HG03565 (cell line): ENCODE data around the gene FTSJ1.
A peak's percentile ranks its signal among the peaks of the same experiment; 100 is the strongest.
"Not testable (repeated sequence)": the region's sequence is repeated elsewhere in the genome, so short reads cannot be mapped to it uniquely, and the experiment has no call there.

Experiments
- ATAC-seq: cut with Tn5 transposase; IDR thresholded peaks from one replicate; pipeline ENCODE4 v1.9.1; 2021; ENCODE audit warnings: mild to moderate bottlenecking, moderate library complexity; ENCODE audit not compliant: unreplicated experiment

FTSJ1 gene, protein sequence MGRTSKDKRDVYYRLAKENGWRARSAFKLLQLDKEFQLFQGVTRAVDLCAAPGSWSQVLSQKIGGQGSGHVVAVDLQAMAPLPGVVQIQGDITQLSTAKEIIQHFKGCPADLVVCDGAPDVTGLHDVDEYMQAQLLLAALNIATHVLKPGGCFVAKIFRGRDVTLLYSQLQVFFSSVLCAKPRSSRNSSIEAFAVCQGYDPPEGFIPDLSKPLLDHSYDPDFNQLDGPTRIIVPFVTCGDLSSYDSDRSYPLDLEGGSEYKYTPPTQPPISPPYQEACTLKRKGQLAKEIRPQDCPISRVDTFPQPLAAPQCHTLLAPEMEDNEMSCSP

DNA sequence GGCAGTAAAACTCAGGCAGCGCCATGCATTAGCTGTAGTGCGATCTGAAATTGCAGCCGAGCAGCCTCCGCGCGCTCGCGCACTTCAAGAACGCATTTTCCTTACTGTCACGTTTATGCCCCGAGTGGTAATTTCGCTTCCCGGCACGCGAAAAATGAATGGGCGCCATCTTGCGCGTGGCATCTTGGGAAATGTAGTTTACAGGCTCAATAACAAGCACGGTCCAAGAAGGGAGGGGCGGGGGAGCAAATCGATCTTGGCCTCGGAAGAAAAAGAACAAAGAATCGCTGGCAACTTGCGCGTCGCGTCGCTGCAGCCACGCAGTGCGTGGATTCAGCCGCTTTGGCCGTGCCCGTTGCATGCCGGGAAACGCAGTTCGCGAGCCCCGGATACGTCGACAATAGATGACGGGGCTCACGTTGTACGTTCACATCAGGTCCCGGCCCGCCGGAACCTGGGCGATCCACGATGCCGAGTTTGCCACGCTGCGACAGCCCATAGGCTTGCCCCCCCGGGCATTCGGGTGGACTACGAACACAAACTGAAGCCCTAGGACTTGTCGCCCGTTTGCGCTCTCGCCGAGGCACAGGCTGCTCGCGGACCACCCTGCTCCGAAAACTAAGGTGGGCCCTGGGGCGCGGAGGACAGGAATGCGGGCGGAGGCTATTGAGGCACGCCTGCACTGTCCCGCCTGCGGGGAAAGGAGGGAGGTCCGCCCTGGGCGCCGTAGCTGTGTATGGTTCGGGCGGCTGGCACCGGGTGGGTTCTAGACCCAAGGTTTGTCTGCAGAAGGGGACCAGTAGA is at the start of gene FTSJ1:
FTSJ1 (plus strand) TSS at position 426 of the 804 bp plus-strand sequence. CDS start 1,849 bp downstream, outside the sequence.
- ATAC-seq = peak; percentile 88

DNA sequence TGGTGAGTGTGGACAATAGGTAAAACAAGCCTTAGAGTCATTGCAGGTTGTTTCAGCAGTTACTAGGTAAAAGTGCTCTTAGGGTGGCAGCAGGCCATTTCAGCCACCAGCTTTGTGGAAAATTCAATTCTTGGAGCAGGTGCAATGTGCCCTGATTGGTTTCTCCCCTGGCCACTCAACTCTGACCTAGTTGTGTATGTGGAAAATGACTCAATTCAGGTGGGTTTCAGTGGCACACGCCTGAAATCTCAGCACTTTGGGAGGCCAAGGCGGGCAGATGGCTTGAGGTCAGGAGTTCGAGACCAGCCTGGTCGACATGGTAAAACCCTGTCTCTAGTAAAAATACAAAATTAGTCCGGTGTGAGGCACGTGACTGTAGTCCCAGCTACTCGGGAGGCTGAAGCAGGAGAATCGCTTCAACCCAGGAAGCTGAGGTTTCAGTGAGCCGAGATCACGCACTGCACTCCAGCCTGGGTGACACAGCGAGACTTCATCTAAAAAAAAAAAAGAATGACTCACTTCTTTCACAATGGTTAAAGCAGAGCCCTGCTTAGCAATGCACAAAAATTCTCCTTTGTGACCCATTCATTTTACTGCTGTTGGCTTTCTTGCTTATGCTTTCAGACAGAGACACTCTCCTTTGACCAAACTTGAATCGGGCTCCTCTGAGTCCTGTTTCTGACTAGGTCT is 48.8 kb upstream of the FTSJ1 start:
- ATAC-seq = not testable (repeated sequence)

DNA sequence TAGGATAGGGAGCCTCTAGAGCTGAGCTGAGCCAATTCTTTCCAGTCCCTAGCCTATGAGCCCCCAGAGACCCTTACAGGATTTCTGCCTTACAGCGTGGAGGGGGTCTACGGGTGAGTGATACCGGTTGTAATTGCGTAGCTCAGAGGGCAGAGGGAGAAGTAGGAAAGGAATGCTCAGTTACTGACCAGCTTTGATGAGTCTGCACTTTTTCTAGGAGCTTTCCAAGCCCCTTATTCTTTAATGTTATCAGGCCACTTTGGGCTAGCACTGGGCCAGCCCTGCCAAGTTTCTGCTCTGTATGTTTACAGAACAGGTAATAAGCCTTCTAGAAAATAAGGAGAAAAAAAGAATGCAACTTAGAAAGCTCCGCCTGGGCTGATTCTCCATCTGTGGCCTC is 46.4 kb upstream of the FTSJ1 start:
- ATAC-seq = not testable (repeated sequence)

DNA sequence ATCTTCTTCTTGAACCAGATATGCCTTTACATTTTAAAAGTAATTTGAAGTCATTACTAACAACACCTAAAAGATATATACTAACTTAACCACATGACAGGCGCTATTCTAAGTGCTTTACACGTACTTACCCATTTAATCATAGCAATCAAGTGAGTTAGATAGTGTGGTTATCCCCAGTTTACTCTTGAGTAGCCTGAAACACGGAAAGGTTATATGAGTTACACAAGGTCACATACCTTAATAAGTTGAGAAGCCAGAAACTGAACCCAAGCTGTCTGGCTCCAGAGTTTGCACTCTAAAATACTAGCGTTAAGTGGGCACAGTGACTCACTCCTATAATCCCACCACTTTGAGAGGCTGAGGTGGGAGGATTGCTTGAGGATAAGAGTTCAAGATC is 45.8 kb upstream of the FTSJ1 start:
- not testable (repeated sequence) for ATAC-seq

DNA sequence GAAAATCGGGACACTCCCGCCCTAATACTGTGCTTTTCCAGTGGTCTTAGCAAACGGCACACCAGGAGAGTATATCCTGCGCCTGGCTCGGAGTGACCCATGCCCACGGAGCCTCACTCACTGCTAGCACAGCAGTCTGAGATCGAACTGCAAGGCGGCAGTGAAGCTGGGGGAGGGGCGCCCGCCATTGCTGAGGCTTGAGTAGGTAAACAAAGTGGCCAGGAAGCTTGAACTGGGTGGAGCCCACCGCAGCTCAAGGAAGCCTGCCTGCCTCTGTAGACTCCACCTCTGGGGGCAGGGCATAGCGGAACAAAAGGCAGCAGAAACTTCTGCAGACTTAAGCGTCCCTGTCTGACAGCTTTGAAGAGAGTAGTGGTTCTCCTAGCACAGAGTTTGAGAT is 42.3 kb upstream of the FTSJ1 start:
- ATAC-seq = not testable (repeated sequence)

DNA sequence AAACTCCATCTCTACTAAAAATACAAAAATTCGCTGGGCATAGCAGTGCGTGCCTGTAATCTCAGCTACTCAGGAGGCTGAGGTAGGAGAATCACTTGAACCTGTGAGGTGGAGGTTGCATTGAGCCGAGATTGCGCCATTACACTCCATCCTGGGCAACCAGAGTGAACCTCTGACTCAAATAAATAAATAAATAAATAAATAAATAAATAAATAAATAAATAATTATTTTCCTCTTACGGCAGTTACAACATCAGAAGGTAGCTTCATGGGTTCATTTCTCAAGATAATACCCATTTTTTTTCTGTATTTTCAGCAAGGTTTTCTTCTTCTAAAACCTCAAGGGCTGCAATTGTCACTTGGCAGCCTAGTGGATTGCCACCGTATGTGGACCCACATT is 28.8 kb upstream of the FTSJ1 start:
- ATAC-seq = not testable (repeated sequence)

DNA sequence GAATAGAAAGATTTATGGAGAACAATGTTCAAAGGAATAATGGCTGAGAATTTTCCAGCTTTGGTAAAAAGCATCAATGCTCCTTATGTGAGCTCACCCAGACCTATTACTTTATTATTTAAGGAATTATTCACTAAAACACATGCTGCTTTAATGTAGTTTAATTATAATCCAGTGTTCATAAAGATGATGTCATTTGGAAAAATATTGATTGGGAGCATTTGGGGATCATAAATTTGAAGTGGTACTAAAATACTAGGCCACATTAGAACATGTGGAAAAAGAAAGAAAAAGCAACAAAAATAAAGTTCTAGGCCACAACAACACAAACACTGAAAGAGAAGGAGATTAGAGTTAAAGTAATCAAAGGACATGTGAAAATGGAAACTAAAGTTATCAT is 25.9 kb upstream of the FTSJ1 start:
- no peak for ATAC-seq

DNA sequence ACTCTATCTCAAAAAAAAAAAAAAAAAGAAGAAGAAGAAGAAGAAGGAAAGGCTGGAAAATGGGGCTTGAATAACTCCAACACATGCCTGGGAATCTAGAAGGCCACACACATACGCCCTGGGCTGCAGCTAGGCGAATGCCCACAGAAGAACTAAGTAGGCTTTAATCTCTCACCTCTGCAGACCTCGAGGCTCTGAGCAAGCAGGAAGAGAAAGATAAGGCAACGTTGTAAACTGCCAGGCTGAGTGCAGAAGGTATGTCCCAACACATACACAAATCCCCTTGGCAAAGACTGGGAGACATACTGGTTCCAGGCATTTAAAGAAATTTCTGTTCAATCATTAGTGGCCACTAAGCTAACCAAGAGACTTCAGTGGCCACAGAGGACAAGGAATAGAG is 24.3 kb upstream of the FTSJ1 start:
- no peak for ATAC-seq

DNA sequence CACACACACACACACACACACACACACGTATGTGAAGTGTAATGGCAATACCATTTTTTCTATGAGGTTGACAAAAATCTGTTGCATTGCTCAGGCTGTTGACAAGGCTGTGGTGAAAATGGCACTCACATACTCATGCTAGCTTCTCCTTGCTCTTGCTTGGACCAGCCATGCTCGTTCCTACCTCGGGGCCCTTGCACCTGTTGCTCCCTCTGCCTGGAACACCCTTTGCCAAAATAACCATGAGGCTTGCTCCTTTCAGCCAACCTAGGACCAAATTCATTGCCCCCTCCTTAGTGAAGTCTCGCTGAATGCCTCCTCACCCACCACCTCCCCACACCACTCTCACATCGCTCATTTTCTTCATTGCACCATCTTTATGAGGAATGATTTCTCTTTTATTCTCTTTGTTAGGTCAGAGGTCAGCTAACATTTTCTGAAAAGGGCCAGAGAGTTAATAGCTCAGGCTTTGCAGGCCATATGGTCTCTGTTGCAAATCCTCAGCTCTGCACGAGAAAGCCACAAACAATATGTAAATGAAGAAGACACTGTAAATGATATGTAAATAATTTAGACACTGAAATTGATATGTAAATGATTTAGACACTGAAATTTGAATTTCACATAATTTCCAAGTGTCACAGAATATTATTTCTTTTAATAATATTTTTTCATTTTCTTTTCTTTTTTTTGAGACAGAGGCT is 19.2 kb upstream of the FTSJ1 start:
- ATAC-seq = no peak

DNA sequence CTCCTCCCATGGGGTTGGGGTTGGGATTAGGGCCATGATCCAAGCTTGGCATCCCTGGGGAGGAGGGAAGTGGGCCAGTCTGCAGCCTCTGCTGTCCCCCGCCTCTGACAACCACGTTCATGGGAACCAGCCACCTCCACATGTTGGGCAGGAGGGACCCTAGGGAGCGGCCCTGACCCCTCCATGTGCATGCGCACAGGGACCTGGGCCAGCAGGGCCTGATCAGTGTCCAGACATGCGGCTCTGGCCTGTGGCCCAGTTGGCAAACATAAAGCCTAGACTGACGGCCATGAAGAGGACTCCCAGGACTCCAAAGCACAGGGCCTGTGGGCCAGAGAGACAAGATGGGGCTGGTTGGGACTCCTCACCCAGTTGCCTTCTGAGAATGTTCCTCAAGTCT is 17.3 kb upstream of the FTSJ1 start:
- ATAC-seq = no peak

DNA sequence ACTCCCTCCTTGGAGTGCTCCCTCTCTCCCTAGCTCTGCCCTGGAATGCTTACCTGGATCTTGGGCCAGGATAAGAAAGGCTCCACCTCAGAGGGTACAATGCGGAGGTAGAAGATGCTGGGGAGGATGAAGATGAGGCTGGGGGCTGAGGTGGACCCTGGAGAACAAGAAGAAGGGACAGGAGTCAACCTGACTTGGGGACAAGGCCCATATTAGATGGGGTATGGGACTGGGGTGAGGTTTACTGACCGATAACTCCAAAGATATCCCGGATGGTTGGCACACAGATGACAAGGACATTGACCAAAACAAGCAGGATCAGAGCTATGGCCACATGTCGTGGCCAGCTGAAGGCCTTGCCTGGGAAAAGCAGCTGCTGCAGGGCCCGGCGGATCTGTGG is 16.5 kb upstream of the FTSJ1 start:
- no peak for ATAC-seq

DNA sequence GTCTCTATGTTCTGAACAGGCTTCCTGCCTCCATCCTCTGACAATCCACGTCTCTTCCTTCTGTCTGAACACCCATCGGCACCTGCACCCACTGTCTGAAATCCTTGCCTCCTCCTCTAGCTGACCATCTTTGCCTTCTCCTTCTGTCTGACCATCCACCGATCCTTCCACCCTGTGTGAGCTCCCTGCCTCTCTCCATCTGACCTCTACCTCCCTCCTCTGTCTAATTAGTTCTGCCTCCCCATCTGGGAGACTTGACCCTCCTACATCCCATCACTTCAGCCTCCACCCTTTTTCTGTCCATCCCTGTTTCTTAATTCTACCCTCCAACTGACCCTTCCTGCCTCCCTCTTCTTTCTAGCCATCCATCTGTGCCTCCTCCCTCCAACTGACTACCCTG is 16.0 kb upstream of the FTSJ1 start:
- ATAC-seq = no peak

DNA sequence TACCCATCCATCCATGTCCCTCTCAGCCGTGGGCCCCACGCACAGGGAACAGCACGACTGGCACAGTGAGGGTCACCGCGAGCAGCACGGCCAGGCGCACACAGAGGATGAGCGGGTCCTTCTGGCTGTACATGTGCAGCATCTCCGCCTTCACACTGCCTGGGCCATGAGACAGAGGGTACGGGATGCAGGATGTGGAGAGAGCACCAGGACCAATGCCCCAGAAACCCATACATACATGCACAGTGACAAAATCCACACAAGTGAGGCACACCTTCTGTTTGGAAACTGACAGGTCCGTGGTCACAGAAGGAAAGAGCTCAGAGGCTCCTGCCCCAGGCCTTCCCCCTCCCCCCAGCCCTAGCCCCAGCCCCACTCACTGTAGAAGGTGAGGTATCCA is 15.4 kb upstream of the FTSJ1 start:
- no peak for ATAC-seq

DNA sequence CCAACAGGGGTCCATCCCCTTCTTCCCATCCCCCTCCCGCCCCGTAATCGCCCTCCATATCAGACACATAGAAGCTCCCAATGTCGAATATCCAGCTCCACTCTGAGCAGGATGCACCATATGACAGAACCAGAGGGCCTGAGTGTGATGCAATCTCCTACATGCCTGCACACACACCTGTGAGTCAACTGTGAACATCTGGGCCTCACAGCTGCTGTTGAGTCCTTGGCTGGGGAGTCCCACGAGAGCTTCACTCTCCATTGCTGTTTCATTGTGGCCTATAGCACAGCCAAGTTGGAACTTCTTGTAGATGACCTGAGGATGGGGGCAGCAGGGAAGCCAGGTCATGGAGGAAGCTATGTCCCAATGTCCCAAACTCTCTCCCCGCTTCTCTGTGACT is 14.2 kb upstream of the FTSJ1 start:
- ATAC-seq = no peak

DNA sequence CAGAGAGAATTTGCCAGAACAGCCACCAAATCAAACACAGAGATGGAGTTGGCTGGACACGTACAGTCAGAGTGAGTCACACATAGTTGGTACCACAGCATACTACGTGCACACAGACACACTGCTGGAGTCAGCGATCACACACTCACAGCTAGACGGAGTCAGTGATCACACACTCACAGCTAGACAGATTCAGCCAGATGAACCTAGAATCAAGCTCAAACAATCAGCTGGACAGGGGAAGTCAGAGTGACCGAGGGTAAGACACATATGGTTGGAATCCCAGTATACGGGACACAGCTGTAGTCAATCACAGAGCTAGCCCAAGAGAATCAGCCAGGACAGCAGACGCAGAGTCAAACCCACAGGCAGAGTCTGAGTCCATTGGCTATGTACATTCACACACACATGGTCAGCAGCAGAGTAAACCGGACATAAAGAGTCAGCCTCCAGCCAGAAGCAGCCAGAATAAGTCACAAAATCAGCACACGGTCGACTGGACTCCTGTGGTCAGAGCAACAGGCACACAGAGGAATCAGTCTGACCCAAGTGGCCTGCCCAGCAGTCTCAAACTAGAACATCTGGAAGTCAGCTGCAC is 10.6 kb upstream of the FTSJ1 start:
- no peak for ATAC-seq

DNA sequence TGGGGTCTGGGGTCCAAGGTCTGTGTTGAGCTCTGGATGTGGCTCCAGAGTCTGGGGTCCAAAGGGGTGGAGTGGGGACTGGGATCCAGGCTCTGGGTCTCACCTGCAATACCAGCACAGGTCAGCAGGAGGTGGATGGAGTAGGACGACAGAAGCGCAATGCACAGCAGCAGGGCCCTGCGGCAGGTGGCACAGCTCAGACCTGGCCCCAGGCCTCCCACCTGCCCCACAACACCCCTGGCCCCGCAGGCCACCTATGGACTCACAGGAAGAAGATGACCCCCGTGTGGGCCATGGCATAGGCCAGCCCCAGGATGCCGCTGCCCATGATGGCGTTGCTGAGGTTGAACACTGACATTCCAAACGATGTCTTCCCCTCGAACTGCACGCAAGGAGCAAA is 9.3 kb upstream of the FTSJ1 start:
- no peak for ATAC-seq

DNA sequence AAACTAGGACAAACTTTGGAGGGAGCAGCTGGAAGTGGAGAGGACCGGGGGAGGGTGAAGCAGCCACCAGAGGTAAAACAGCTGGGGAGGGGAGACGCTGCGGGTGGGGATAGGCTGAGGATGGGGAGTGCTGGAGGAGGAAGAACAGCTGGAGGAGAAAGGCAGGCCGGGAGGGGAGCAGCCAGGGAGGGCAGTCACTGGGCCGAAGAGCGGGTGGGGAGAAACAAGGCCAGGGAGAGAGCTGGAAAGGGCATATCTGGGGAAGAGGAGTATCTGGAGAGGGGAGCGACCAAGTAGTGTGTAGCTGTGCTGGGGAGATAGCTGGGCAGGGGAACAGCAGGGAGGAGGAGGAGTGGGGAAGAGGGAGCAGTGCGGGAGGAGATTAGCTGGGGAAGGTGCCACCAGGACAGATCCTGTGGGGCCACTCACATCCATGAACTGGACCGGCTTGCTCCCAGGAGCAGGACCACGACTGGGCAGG is 8.7 kb upstream of the FTSJ1 start:
- no peak for ATAC-seq

DNA sequence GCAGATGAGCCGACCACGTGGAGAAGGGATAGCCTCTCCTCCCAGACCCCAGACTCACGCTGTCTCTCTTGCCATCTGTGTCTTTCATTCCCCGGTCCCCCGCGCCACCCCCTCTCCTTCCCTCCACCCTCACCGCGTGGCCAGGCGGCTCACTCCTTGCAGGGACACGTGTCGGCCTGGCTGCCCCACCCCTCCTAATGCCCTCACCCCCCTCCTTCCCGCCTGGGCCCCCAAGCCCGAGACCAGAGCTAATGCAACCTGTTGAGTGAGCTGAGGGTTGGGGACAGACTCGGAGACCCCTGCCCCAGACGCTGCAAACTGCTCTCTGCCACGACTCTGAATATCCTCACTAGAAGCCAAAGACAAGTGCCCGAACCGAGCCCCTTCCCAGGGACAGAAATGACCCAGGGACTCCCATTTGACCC is 7.7 kb upstream of the FTSJ1 start:
- ATAC-seq = no peak

DNA sequence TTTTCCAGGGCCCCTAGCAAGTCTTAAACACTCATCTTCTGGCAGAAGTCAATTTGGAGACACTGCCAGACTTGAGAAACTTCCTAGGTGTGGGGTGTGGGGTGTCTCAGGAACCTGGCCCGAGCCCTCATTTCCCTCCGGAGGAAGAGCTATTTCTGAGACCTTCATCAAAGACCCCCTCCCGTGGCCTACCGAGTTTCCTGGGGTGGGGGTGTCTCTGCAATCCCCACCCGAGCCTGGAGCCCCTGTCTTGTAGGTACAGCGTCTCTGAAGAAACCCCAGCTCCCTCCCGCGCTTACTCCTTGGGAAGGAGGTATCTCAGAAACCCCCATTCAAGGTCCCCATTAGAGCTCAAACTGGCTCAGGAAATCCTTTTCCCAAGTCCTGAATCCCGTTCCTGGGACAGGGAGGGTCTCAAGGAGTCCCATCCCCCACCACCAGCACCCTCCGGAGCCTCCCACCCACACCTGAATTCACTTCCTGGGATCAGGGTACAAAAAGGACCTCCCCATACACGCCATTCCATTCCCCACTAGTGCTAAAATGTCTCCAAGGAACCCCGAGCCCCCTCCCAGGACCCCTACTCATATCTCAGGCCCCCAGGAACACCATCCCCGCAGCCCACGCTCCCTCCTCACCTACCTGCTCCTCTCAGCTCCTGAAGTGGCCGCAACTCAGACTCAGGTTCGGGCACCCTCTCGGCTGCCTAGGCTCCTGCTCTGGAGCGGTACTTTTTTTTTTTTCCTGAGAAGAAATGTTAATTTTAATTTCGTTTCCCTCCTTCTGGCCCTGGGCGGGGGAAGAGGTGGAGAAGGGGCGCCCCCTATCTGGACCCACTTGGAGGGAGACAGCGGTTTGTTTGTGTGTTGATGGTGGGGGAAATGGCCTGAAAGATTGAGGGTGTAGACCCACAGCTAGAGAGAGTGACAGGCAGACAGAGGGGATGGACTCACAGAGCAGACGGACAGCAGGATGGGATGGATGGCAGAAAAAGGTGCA is 7.0 kb upstream of the FTSJ1 start:
- no peak for ATAC-seq
